Neural cell (in vitro differentiated cells): ENCODE results near the gene RASGRP3. TPM values are rescaled to one million over a fixed set of nuclear protein-coding genes. Genes with fewer than 3 reads are reported as not detected.

Experiments
- H2AFZ ChIP-seq: fragments of 200-600, 300-800 bp; sonication (generic), shearing (Covaris generic); 2 replicates; pipeline ENCODE4 v1.6.0; 2014; ENCODE audit warnings: low read depth, mild to moderate bottlenecking, antibody characterized with exemption, low read length, moderate library complexity
- H3F3A ChIP-seq: fragments of 200-600 bp; shearing (Covaris generic); 2 replicates; pipeline ENCODE4 v1.6.1; 2016; ENCODE audit warnings: mild to moderate bottlenecking, moderate library complexity, mixed read lengths, antibody characterized with exemption, low read length; ENCODE audit not compliant: insufficient read depth, poor library complexity, severe bottlenecking
- H3K27ac ChIP-seq: fragments of 200-600, 300-800 bp; sonication (generic), shearing (Covaris generic); 2 replicates; pipeline ENCODE4 v1.5.1; 2014; ENCODE audit warnings: mild to moderate bottlenecking, low read length, moderate library complexity
- H3K27me3 ChIP-seq: fragments of 300-800, 200-600 bp; sonication (generic), shearing (Covaris generic); 2 replicates; pipeline ENCODE4 v1.6.0; 2014; ENCODE audit warnings: mild to moderate bottlenecking, low read depth, low read length, moderate library complexity; ENCODE audit not compliant: insufficient read depth
- H3K36me3 ChIP-seq: fragments of 300-800, 200-600 bp; sonication (generic), shearing (Covaris generic); 2 replicates; pipeline ENCODE4 v1.5.1; 2014; ENCODE audit warnings: mild to moderate bottlenecking, antibody characterized with exemption, low read length, moderate library complexity; ENCODE audit not compliant: insufficient read depth
- H3K4me2 ChIP-seq: fragments of 300-800, 200-600 bp; sonication (generic), shearing (Covaris generic); 2 replicates; pipeline ENCODE4 v1.6.0; 2014; ENCODE audit warnings: mild to moderate bottlenecking, low read length
- H3K4me3 ChIP-seq: fragments of 300-800, 200-600 bp; sonication (generic), shearing (Covaris generic); 2 replicates; pipeline ENCODE4 v1.5.1; 2014; ENCODE audit warnings: mild to moderate bottlenecking, low read length, moderate library complexity
- H3K79me2 ChIP-seq: fragments of 200-600 bp; shearing (Covaris generic); replicated peaks from 2 replicates; pipeline ENCODE4 v1.6.0; 2014; ENCODE audit warnings: mild to moderate bottlenecking, low read length, moderate library complexity; ENCODE audit not compliant: insufficient read depth
- H3K9ac ChIP-seq: fragments of 300-800, 200-600 bp; sonication (generic), shearing (Covaris generic); 2 replicates; pipeline ENCODE4 v1.6.1; 2016; ENCODE audit warnings: mild to moderate bottlenecking, low read length, mixed read lengths
- H3K9me2 ChIP-seq: fragments of 200-600 bp; shearing (Covaris generic); 2 replicates; pipeline ENCODE4 v1.6.1; 2016; ENCODE audit warnings: mild to moderate bottlenecking, low read length, mixed read lengths; ENCODE audit not compliant: insufficient read depth
- H3K9me3 ChIP-seq: fragments of 200-600, 300-800 bp; sonication (generic), shearing (Covaris generic); 2 replicates; pipeline ENCODE4 v1.6.1; 2016; ENCODE audit warnings: mild to moderate bottlenecking, mixed run types, low read length, moderate library complexity, mixed read lengths
- H4K20me1 ChIP-seq: fragments of 200-600 bp; shearing (Covaris generic); 2 replicates; pipeline ENCODE4 v1.6.1; 2016; ENCODE audit warnings: mild to moderate bottlenecking, mixed run types; ENCODE audit not compliant: insufficient read depth
- EP300 ChIP-seq: fragments of 450-650 bp; conservative IDR thresholded peaks from 2 replicates; pipeline ENCODE4 v1.6.1; 2014; ENCODE audit warnings: antibody characterized with exemption, mild to moderate bottlenecking, moderate library complexity; ENCODE audit not compliant: poor library complexity, severe bottlenecking
- EZH2 ChIP-seq: fragments of 200-600, 300-800 bp; shearing (Covaris generic), sonication (generic); IDR thresholded peaks from 2 replicates; pipeline ENCODE4 v1.6.1; 2014; ENCODE audit warnings: antibody characterized with exemption, low read length, borderline replicate concordance, mild to moderate bottlenecking; ENCODE audit not compliant: insufficient read depth, poor library complexity, severe bottlenecking
- MXI1 ChIP-seq: fragments of 450-650 bp; conservative IDR thresholded peaks from 2 replicates; pipeline ENCODE4 v1.6.1; 2014; ENCODE audit warnings: antibody characterized with exemption, mild to moderate bottlenecking; ENCODE audit not compliant: poor library complexity, severe bottlenecking
- POLR2AphosphoS5 ChIP-seq: IDR thresholded peaks from 2 replicates; pipeline ENCODE4 v1.6.1; 2012
- RAD21 ChIP-seq: fragments of 450-650 bp; conservative IDR thresholded peaks from 2 replicates; pipeline ENCODE4 v1.6.1; 2014; ENCODE audit warnings: antibody characterized with exemption, mild to moderate bottlenecking, moderate library complexity
- REST ChIP-seq: IDR thresholded peaks from 2 replicates; pipeline ENCODE4 v1.6.1; 2012; ENCODE audit warnings: borderline replicate concordance
- SMC3 ChIP-seq: fragments of 450-650 bp; conservative IDR thresholded peaks from 2 replicates; pipeline ENCODE4 v1.6.1; 2014; ENCODE audit warnings: antibody characterized with exemption, mild to moderate bottlenecking, moderate library complexity; ENCODE audit not compliant: poor library complexity
- TAF1 ChIP-seq: IDR thresholded peaks from 2 replicates; pipeline ENCODE4 v1.6.1; 2012; ENCODE audit warnings: low read depth
- polyA plus RNA-seq: library from polyadenylated mRNA; depleted of rRNA; stranded (reverse); fragments of >200 nt; gene quantifications from 2 replicates; pipeline ENCODE4 v1.2.3, GENCODE V29; 2014
- TF ChIP-seq, protein P1 (sequence below): fragments of 450-650 bp; IDR thresholded peaks from 2 replicates; pipeline ENCODE4 v1.5.1; 2014; ENCODE audit warnings: antibody characterized with exemption, mild to moderate bottlenecking, moderate library complexity; ENCODE audit not compliant: poor library complexity, severe bottlenecking

The RASGRP3 gene
- polyA plus RNA-seq, 1 donor from 2014 or later, result 25.3 TPM

DNA sequence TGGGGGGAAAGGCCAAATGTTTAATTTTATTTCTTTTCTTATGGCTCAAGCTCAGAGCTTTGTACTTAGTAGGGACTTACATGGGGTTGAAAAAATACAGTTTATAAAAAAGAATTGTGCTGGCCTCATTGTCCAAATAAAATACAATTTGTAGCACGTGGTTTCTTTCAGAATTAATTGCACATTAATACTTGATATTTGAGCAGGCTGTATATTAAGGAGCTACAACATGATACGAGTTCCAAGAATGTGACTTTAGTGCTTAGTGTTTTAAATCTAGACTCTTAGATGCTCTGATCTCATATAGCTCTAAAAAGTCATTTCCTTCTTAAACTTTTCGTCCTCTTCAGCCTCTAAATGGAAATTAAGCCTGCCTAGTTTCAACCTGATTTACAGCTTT lies 46.4 kb upstream of the RASGRP3 start:
- H3K4me2 ChIP-seq, result no peak overlapping the region
- TF ChIP-seq EZH2 (no peak), MXI1 (no peak), EP300 (no peak), RAD21 (no peak), SMC3 (no peak), REST (no peak)
- H3K9me3 ChIP-seq, result no peaks in the 10 kb centered on the region
- H3K79me2 ChIP-seq, result no peaks in the 10 kb centered on the region
- H3F3A ChIP-seq, result no peaks in the 10 kb centered on the region
- H2AFZ ChIP-seq, result no peak overlapping the region
- no peak overlapping the region for H3K9ac ChIP-seq
- H3K9me2 ChIP-seq, result no peaks in the 10 kb centered on the region
- H3K4me3 ChIP-seq, result no peak overlapping the region
- no peaks in the 10 kb centered on the region for H3K36me3 ChIP-seq
- H3K27me3 ChIP-seq, result no peaks in the 10 kb centered on the region
- H4K20me1 ChIP-seq, result no peaks in the 10 kb centered on the region
- no peak overlapping the region for H3K27ac ChIP-seq

GRCh38 chr2:33430856-33431255 lies 45.6 kb upstream of the RASGRP3 start:
- Histone ChIP-seq H3F3A (no peaks in the 10 kb centered on the region), H3K27me3 (no peaks in the 10 kb centered on the region)
- TF ChIP-seq SMC3, result no peak
- TF ChIP-seq MXI1, result no peak
- no peak for TF ChIP-seq EZH2
- TF ChIP-seq POLR2AphosphoS5, result no peak
- no peak for TF ChIP-seq TAF1
- TF ChIP-seq EP300, result no peak
- TF ChIP-seq, protein P1, sequence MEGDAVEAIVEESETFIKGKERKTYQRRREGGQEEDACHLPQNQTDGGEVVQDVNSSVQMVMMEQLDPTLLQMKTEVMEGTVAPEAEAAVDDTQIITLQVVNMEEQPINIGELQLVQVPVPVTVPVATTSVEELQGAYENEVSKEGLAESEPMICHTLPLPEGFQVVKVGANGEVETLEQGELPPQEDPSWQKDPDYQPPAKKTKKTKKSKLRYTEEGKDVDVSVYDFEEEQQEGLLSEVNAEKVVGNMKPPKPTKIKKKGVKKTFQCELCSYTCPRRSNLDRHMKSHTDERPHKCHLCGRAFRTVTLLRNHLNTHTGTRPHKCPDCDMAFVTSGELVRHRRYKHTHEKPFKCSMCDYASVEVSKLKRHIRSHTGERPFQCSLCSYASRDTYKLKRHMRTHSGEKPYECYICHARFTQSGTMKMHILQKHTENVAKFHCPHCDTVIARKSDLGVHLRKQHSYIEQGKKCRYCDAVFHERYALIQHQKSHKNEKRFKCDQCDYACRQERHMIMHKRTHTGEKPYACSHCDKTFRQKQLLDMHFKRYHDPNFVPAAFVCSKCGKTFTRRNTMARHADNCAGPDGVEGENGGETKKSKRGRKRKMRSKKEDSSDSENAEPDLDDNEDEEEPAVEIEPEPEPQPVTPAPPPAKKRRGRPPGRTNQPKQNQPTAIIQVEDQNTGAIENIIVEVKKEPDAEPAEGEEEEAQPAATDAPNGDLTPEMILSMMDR, result no peak

GRCh38 chr2:33432871-33433270 lies 43.6 kb upstream of the RASGRP3 start:
- Histone ChIP-seq H3K27ac (no peak overlapping the region), H3K9ac (no peak overlapping the region), H3K9me3 (no peaks in the 10 kb centered on the region), H3K27me3 (no peaks in the 10 kb centered on the region), H2AFZ (no peak overlapping the region), H3K4me2 (no peak overlapping the region), H3K79me2 (no peaks in the 10 kb centered on the region), H3K36me3 (no peaks in the 10 kb centered on the region), H3K4me3 (no peak overlapping the region), H3F3A (no peaks in the 10 kb centered on the region), H3K9me2 (no peaks in the 10 kb centered on the region), H4K20me1 (no peaks in the 10 kb centered on the region)
- TF ChIP-seq RAD21 (no peak), TAF1 (no peak), EZH2 (no peak), REST (no peak), POLR2AphosphoS5 (no peak)

More at GRCh38 chr2:33430856-33431255, 45.6 kb upstream of the RASGRP3 start:
- no peaks in the 10 kb centered on the region for H3K9me2 ChIP-seq
- H3K9ac ChIP-seq, result no peak overlapping the region
- H3K36me3 ChIP-seq, result no peaks in the 10 kb centered on the region
- H3K9me3 ChIP-seq, result no peaks in the 10 kb centered on the region
- no peak overlapping the region for H3K4me3 ChIP-seq
- H3K4me2 ChIP-seq, result no peak overlapping the region
- no peaks in the 10 kb centered on the region for H3K79me2 ChIP-seq
- no peak overlapping the region for H3K27ac ChIP-seq
- H4K20me1 ChIP-seq, result no peaks in the 10 kb centered on the region
- H2AFZ ChIP-seq, result no peak overlapping the region
